Neural cell (in vitro differentiated cells): ENCODE results near the gene SMC3.

Experiments used
- CTCF ChIP-seq: fragments of 450-650 bp; IDR thresholded peaks from 2 replicates; pipeline ENCODE4 v1.5.1; 2014; ENCODE audit warnings: antibody characterized with exemption, mild to moderate bottlenecking, moderate library complexity; ENCODE audit not compliant: poor library complexity, severe bottlenecking
- EP300 ChIP-seq: fragments of 450-650 bp; conservative IDR thresholded peaks from 2 replicates; pipeline ENCODE4 v1.6.1; 2014; ENCODE audit warnings: antibody characterized with exemption, mild to moderate bottlenecking, moderate library complexity; ENCODE audit not compliant: poor library complexity, severe bottlenecking
- EZH2 ChIP-seq: fragments of 200-600, 300-800 bp; shearing (Covaris generic), sonication (generic); IDR thresholded peaks from 2 replicates; pipeline ENCODE4 v1.6.1; 2014; ENCODE audit warnings: antibody characterized with exemption, low read length, borderline replicate concordance, mild to moderate bottlenecking; ENCODE audit not compliant: insufficient read depth, poor library complexity, severe bottlenecking
- POLR2AphosphoS5 ChIP-seq: IDR thresholded peaks from 2 replicates; pipeline ENCODE4 v1.6.1; 2012
- RAD21 ChIP-seq: fragments of 450-650 bp; conservative IDR thresholded peaks from 2 replicates; pipeline ENCODE4 v1.6.1; 2014; ENCODE audit warnings: antibody characterized with exemption, mild to moderate bottlenecking, moderate library complexity
- TAF1 ChIP-seq: IDR thresholded peaks from 2 replicates; pipeline ENCODE4 v1.6.1; 2012; ENCODE audit warnings: low read depth
- TF ChIP-seq, protein P1 (sequence below): IDR thresholded peaks from 2 replicates; pipeline ENCODE4 v1.6.1; 2012; ENCODE audit warnings: borderline replicate concordance

GRCh38 chr10:110634527-110635209 is 67.2 kb downstream of the SMC3 start:
- no peak for TF ChIP-seq EZH2
- no peak for TF ChIP-seq TAF1
- no peak for TF ChIP-seq EP300
- TF ChIP-seq CTCF = no peak
- no peak for TF ChIP-seq POLR2AphosphoS5
- TF ChIP-seq RAD21 = no peak
- TF ChIP-seq, protein P1, sequence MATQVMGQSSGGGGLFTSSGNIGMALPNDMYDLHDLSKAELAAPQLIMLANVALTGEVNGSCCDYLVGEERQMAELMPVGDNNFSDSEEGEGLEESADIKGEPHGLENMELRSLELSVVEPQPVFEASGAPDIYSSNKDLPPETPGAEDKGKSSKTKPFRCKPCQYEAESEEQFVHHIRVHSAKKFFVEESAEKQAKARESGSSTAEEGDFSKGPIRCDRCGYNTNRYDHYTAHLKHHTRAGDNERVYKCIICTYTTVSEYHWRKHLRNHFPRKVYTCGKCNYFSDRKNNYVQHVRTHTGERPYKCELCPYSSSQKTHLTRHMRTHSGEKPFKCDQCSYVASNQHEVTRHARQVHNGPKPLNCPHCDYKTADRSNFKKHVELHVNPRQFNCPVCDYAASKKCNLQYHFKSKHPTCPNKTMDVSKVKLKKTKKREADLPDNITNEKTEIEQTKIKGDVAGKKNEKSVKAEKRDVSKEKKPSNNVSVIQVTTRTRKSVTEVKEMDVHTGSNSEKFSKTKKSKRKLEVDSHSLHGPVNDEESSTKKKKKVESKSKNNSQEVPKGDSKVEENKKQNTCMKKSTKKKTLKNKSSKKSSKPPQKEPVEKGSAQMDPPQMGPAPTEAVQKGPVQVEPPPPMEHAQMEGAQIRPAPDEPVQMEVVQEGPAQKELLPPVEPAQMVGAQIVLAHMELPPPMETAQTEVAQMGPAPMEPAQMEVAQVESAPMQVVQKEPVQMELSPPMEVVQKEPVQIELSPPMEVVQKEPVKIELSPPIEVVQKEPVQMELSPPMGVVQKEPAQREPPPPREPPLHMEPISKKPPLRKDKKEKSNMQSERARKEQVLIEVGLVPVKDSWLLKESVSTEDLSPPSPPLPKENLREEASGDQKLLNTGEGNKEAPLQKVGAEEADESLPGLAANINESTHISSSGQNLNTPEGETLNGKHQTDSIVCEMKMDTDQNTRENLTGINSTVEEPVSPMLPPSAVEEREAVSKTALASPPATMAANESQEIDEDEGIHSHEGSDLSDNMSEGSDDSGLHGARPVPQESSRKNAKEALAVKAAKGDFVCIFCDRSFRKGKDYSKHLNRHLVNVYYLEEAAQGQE = no peak
